H1 (cell line): ENCODE results near the gene POLD4.

Experiments used
- EZH2 ChIP-seq: fragments of 200-600 bp; sonication (generic); IDR thresholded peaks from 2 replicates; pipeline ENCODE4 v1.7.1; 2012; ENCODE audit warnings: low read depth, mild to moderate bottlenecking, moderate library complexity, low read length, inconsistent platforms; ENCODE audit not compliant: severe bottlenecking
- RFX5 ChIP-seq: IDR thresholded peaks from 2 replicates; pipeline ENCODE4 v1.6.1; 2011; ENCODE audit warnings: low read depth, low read length, improper control_type of control experiment, borderline replicate concordance

DNA sequence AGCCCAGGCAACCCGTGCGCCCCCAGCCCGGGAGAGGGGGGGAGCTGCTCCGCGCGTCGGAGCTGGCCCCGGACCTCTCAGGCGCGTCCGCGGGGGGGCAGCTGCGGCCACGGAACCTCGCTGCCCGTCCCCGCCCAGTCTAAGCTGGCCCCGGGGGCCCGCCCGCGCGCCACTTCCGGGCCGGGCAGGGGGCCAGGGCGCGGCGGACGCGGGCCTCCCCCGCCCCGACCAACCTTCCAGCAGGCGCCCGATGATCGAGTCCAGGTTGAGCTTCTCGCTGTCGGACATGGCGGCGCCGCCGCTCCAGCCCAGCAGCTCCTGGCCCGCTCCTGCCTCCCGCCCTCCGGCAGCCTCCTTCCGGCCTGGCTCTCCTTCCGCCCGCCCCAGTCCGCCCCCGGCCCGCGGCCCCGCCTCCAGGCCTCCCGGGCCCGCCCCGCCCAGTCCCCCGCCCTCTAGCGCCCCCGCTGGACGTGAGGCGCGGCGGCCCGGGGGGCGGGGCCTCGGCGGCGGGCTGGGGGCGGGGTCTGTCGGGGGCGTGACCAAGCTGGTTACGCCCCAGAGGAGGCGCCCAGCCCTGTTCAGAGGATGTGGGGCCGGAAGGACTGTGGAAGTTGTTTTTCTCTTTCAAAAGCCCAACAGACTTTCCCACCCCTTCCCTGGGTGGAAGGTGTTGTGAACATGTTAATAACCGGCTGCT, 48.3 kb upstream of the POLD4 start, which contains the start of gene PPP1CA:
- TF ChIP-seq RFX5, result no peak
- no peak for TF ChIP-seq EZH2
